NCI-H524 treated with DMSO at 0.1 percent for 48 hours (cell line): ENCODE data around the gene OR8U1.
"Not testable (repeated sequence)": the region's sequence is repeated elsewhere in the genome, so short reads cannot be mapped to it uniquely, and the experiment has no call there.

Source experiments
- DNase-seq: peaks from one replicate; lab custom pipeline; 2025; lab: John Stamatoyannopoulos, UW

OR8U1 gene

DNA sequence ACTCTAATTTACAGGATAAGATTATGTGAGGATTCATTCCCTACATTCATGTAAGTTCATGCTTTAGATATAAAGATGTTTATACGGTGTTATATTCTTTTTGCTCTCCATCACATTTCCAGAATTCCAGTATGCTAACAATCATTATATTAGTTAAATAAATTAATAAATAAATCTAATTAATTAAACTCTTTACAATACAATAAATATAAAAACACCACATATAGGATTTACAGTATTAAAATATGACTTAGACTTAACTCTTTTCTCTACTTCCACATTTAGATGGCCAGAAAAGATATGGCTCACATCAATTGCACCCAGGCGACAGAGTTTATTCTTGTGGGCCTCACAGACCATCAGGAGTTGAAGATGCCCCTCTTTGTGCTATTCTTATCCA lies at the start of gene OR8U1:
Gene OR8U1, plus strand, starts transcription at position 301 of the 400 bp plus-strand sequence. Its CDS starts 0 bp downstream, at position 301.
- no peak for DNase-seq

- no peak for DNase-seq
These were observed 43.4 kb upstream of the OR8U1 start for GRCh38 chr11:56331861-56332491.

DNA sequence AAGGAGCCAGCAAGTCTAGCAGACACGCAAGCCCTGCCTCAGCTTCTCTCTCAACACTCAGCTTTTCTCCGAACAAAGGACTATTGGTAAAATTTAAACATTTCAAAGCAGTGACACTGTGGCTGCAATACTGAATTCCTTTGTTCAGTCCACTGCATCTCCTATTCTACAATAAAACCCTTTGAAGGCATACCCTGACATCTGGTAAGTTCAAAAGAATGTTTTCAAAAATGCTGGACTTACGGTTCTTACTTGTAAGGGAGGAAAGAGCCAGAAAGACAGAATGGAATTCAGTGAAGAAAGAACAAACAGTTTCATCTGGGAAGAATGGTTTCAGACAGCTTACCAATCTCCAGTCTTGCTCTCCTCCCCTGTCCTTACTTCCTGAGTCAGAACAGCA lies 42.3 kb upstream of the OR8U1 start:
- DNase-seq, result no peak

DNA sequence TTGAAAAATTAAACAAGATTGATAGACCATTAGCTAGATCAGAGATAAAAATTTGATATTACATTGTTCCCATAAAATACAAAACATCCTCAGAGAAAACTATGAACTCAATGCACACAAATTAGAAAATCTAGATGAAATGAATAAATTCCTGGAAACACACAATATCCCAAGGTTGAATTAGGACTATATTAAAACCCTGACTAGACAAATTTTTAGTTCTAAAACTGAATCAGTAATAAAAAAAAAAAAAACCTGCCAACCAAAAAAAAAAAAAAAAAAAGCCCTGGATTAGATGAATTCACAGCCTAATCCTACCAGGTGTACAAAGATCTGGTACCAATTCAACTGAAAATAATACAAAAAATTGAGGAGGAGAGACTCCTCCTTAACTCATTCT lies 35.1 kb upstream of the OR8U1 start:
- DNase-seq, result no peak

DNA sequence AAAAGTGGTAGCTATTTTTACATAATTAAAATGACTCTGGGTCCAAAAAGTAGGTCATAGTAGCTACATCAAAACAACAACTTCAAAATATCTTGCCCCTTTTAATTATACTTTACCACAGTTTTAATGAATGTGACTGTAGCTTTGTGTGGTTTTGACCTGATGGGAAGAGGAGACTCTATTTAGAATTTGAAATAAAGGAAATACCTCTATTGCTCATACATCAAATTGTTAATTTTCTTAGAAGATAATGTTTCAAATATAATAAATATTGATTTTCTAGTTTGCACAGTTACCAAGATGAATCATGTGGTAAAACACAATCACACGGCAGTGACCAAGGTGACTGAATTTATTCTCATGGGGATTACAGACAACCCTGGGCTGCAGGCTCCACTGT lies 29.7 kb upstream of the OR8U1 start, which contains the start of gene OR8K1:
Gene OR8K1, plus strand, starts transcription at position 301 of the 400 bp plus-strand sequence. Its CDS starts 0 bp downstream, at position 301.
- no peak for DNase-seq

GRCh38 chr11:56353991-56354390 lies 21.4 kb upstream of the OR8U1 start, which contains the start of gene OR8J1:
Gene OR8J1 (plus strand): TSS chr11:56354291. CDS start chr11:56360247, 5,956 bp downstream.
- no peak for DNase-seq

DNA sequence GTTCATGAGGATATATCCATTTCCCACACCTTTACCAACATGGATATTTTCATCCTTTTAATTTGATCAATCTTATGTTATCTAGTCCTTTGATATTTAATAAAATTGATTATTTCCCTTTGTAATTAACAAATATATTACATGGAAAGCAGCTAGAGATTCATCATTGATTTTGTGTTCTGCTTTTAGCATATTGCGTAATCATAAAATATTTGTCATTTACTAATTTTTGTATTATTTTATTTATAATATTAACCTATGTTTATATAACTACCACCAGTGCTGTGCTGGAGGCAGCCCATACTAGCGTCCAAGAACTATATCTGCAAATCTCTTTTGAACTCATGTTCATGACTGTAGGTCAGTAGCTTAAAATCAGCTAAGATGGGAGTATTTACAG lies 4.7 kb downstream of the OR8U1 start:
- no peak for DNase-seq

- no peak for DNase-seq
These were observed 19.0 kb downstream of the OR8U1 start for GRCh38 chr11:56394381-56394780.

DNA sequence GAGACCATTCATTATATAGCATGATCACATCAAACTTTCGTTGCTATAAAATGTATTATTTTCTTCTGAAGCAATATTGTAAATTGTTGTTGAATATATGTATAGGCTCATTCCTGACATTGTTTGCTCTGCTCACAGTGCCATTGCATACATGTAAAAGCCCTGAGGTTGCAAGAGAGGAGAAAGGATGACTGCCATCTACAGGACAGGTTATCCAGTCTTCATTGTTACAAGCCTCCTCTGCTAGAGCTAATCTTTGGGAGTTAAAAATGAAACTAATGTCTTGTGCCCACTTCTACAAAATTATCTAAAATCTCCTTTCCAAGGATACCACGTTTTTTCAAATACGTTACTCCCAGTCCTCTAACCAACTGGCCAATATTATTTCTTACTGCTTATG lies 20.6 kb downstream of the OR8U1 start:
- no peak for DNase-seq

DNA sequence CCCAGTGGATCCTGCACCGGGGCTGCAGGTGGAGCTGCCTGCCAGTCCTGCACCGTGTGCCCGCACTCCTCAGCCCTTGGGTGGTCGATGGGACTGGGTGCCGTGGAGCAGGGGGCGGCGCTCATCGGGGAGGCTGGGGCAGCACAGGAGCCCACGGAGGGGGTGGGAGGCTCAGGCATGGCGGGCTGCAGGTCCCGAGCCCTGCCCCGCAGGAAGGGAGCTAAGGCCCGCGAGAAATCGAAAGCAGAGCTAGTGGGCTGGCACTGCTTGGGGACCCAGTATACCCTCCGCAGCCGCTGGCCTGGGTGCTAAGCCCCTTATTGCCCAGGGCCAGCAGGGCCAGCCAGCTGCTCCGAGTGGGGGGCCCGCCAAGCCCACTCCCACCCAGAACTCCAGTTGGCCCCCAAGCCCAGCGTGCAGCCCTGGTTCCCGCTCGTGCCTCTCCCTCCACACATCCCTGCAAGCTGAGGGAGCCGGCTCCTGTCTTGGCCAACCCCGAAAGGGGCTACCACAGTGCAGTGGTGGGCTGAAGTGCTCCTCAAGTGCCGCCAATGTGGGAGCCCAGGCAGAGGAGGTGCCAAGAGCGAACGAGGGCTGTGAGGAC lies 26.5 kb downstream of the OR8U1 start:
- DNase-seq, result not testable (repeated sequence)

- no peak for DNase-seq
These were observed 29.0 kb downstream of the OR8U1 start for GRCh38 chr11:56404393-56404792.

GRCh38 chr11:56410801-56411200 lies 35.4 kb downstream of the OR8U1 start:
- no peak for DNase-seq

DNA sequence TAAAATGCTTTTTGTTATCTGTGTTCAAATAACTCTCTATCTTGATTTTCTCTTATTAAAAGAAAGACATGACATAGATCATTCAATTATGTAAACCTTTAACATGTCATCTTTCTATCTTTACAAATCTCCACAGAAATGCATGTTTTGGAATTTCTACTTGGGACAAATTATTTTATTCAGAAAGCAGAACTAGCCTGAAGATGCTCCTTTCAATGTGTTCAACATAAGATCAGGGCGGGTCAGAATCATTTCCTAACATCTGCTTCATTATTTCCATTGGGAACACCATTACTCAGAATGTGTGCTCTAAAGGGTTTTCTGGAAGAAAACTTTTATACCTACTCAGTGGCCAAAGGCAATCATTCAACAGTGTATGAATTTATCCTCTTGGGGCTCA lies 37.0 kb downstream of the OR8U1 start, which contains the start of gene OR5AL1:
Gene OR5AL1, plus strand, starts transcription at position 301 of the 400 bp plus-strand sequence.
- no peak for DNase-seq
